Measurements from ENCODE around the gene SPOCK2. TPM values are rescaled to one million over a fixed set of nuclear protein-coding genes. Genes with fewer than 3 reads are reported as not detected.

Gene SPOCK2
- total RNA-seq, 2 experiments from 2014 or later, result 51.9 to 127 TPM

GRCh38 chr10:72029414-72029813 is 58.9 kb downstream of the SPOCK2 start:
- H3K4me1 Mint-ChIP-seq, result no peaks in the 10 kb centered on the region
- no peak overlapping the region for H3K4me3 Mint-ChIP-seq
- H3K27me3 Mint-ChIP-seq, result peaks cover 22% of the 10 kb centered on the region
- H3K36me3 Mint-ChIP-seq, result no peaks in the 10 kb centered on the region
- H3K27ac Mint-ChIP-seq, result no peak overlapping the region
- no peaks in the 10 kb centered on the region for H3K9me3 Mint-ChIP-seq (ENCODE audit: low read depth)
- CTCF ChIA-PET, result no interaction called here
- DNase-seq, result no peak
- no peak for ATAC-seq

- Mint-ChIP-seq H3K4me1 (no peaks in the 10 kb centered on the region), H3K27me3 (peaks cover 21% of the 10 kb centered on the region), H3K27ac (no peak overlapping the region), H3K9me3 (ENCODE audit: low read depth) (no peaks in the 10 kb centered on the region), H3K36me3 (no peaks in the 10 kb centered on the region), H3K4me3 (no peak overlapping the region)
- DNase-seq (no peak), ATAC-seq (no peak)
- CTCF ChIA-PET, result no interaction called here
These were observed 60.9 kb downstream of the SPOCK2 start for GRCh38 chr10:72027498-72027897.

GRCh38 chr10:72026278-72027111 is 61.9 kb downstream of the SPOCK2 start:
- DNase-seq (no peak), ATAC-seq (no peak)
- peaks cover 19% of the 10 kb centered on the region for H3K27me3 Mint-ChIP-seq
- H3K4me1 Mint-ChIP-seq, result no peaks in the 10 kb centered on the region
- no peak overlapping the region for H3K4me3 Mint-ChIP-seq
- H3K36me3 Mint-ChIP-seq, result no peaks in the 10 kb centered on the region
- CTCF ChIA-PET, result no interaction called here
- H3K27ac Mint-ChIP-seq, result no peak overlapping the region
- H3K9me3 Mint-ChIP-seq (ENCODE audit: low read depth), result no peaks in the 10 kb centered on the region

- no peaks in the 10 kb centered on the region for H3K36me3 Mint-ChIP-seq
- H3K27me3 Mint-ChIP-seq, result peaks cover 22% of the 10 kb centered on the region
- DNase-seq (no peak), ATAC-seq (no peak)
- H3K9me3 Mint-ChIP-seq (ENCODE audit: low read depth), result no peaks in the 10 kb centered on the region
- CTCF ChIA-PET, result no interaction called here
- no peak overlapping the region for H3K4me3 Mint-ChIP-seq
- H3K27ac Mint-ChIP-seq, result no peak overlapping the region
- peaks cover 6% of the 10 kb centered on the region for H3K4me1 Mint-ChIP-seq
These were observed 62.5 kb downstream of the SPOCK2 start for GRCh38 chr10:72025832-72026231.

GRCh38 chr10:72025400-72025799 is 63.0 kb downstream of the SPOCK2 start:
- DNase-seq (no peak), ATAC-seq (no peak)
- no peaks in the 10 kb centered on the region for H3K9me3 Mint-ChIP-seq (ENCODE audit: low read depth)
- no peak overlapping the region for H3K4me3 Mint-ChIP-seq
- no peaks in the 10 kb centered on the region for H3K36me3 Mint-ChIP-seq
- CTCF ChIA-PET, result no interaction called here
- H3K27me3 Mint-ChIP-seq, result peaks cover 22% of the 10 kb centered on the region
- no peak overlapping the region for H3K27ac Mint-ChIP-seq
- H3K4me1 Mint-ChIP-seq, result peaks cover 7% of the 10 kb centered on the region

- CTCF ChIA-PET, result interaction anchor here (1.5 kb wide), 1 partner anchor 24 kb away, joined by 5 read pairs; no protein-coding TSS in a partner anchor
- Mint-ChIP-seq H3K9me3 (ENCODE audit: low read depth) (no peaks in the 10 kb centered on the region), H3K27me3 (peaks cover 22% of the 10 kb centered on the region), H3K4me3 (no peak overlapping the region), H3K4me1 (peaks cover 7% of the 10 kb centered on the region), H3K27ac (no peak overlapping the region), H3K36me3 (no peaks in the 10 kb centered on the region)
- ATAC-seq (no peak), DNase-seq (no peak)
These were observed 63.8 kb downstream of the SPOCK2 start for GRCh38 chr10:72024596-72024995.

- ATAC-seq, result no peak
- H3K4me1 Mint-ChIP-seq, result peaks cover 7% of the 10 kb centered on the region
- H3K9me3 Mint-ChIP-seq (ENCODE audit: low read depth), result no peaks in the 10 kb centered on the region
- no peak for DNase-seq
- H3K36me3 Mint-ChIP-seq, result no peaks in the 10 kb centered on the region
- CTCF ChIA-PET, result no interaction called here
- no peak overlapping the region for H3K4me3 Mint-ChIP-seq
- no peak overlapping the region for H3K27ac Mint-ChIP-seq
- peaks cover 5% of the 10 kb centered on the region for H3K27me3 Mint-ChIP-seq
These were observed 66.1 kb downstream of the SPOCK2 start for GRCh38 chr10:72022228-72022627.

- Mint-ChIP-seq H3K36me3 (no peaks in the 10 kb centered on the region), H3K4me1 (peaks cover 7% of the 10 kb centered on the region), H3K9me3 (ENCODE audit: low read depth) (no peaks in the 10 kb centered on the region), H3K4me3 (no peak overlapping the region), H3K27me3 (peaks cover 5% of the 10 kb centered on the region), H3K27ac (no peak overlapping the region)
- no peak for ATAC-seq
- CTCF ChIA-PET, result interaction anchor here (0.9 to 1.5 kb wide), 2 partner anchors 17 to 27 kb away, joined by 3 to 4 read pairs; no protein-coding TSS in a partner anchor
- no peak for DNase-seq
These were observed 67.2 kb downstream of the SPOCK2 start for GRCh38 chr10:72020914-72021809.

- no peak for DNase-seq
- peaks cover 7% of the 10 kb centered on the region for H3K4me1 Mint-ChIP-seq
- peaks cover 4% of the 10 kb centered on the region for H3K27me3 Mint-ChIP-seq
- no peaks in the 10 kb centered on the region for H3K36me3 Mint-ChIP-seq
- CTCF ChIA-PET, result no interaction called here
- H3K9me3 Mint-ChIP-seq (ENCODE audit: low read depth), result no peaks in the 10 kb centered on the region
- H3K4me3 Mint-ChIP-seq, result no peak overlapping the region
- no peak for ATAC-seq
- no peak overlapping the region for H3K27ac Mint-ChIP-seq
These were observed 69.1 kb downstream of the SPOCK2 start for GRCh38 chr10:72019085-72019876.

GRCh38 chr10:72016608-72017300 is 71.6 kb downstream of the SPOCK2 start:
- Mint-ChIP-seq H3K4me1 (peaks cover 7% of the 10 kb centered on the region), H3K27ac (no peak overlapping the region), H3K36me3 (no peaks in the 10 kb centered on the region), H3K27me3 (peaks cover 3% of the 10 kb centered on the region), H3K9me3 (ENCODE audit: low read depth) (no peaks in the 10 kb centered on the region), H3K4me3 (no peak overlapping the region)
- no peak for DNase-seq
- no peak for ATAC-seq
- CTCF ChIA-PET, result no interaction called here

- H3K27ac Mint-ChIP-seq, result no peak overlapping the region
- DNase-seq, result no peak
- ATAC-seq, result no peak
- H3K4me3 Mint-ChIP-seq, result no peak overlapping the region
- no peaks in the 10 kb centered on the region for H3K27me3 Mint-ChIP-seq
- no peaks in the 10 kb centered on the region for H3K36me3 Mint-ChIP-seq
- CTCF ChIA-PET, result no interaction called here
- peaks cover 1% of the 10 kb centered on the region for H3K4me1 Mint-ChIP-seq
- no peaks in the 10 kb centered on the region for H3K9me3 Mint-ChIP-seq (ENCODE audit: low read depth)
These were observed 72.5 kb downstream of the SPOCK2 start for GRCh38 chr10:72015841-72016240.

- Mint-ChIP-seq H3K4me3 (no peak overlapping the region), H3K27ac (no peak overlapping the region), H3K4me1 (no peaks in the 10 kb centered on the region), H3K27me3 (no peaks in the 10 kb centered on the region), H3K9me3 (ENCODE audit: low read depth) (no peaks in the 10 kb centered on the region), H3K36me3 (no peaks in the 10 kb centered on the region)
- CTCF ChIA-PET, result interaction anchor here (1.5 kb wide), 1 partner anchor 34 kb away, joined by 4 read pairs; no protein-coding TSS in a partner anchor
- DNase-seq, result no peak
- ATAC-seq, result no peak
These were observed 73.4 kb downstream of the SPOCK2 start for GRCh38 chr10:72014785-72015480.
